Endothelial cell (in vitro differentiated cells): ENCODE measurements around the gene POU2F2. TPM values are rescaled to one million over a fixed set of nuclear protein-coding genes. Genes with fewer than 3 reads are reported as not detected.

ENCODE experiments used
- DNase-seq: peaks from one replicate; pipeline ENCODE4 v3.0.0; 2021; ENCODE audit warnings: low spot score
- H3K27ac Mint-ChIP-seq: one replicate; pipeline ENCODE4 v1.8.0; 2021; ENCODE audit warnings: mixed read lengths, inconsistent platforms; ENCODE audit not compliant: unreplicated experiment
- H3K27me3 Mint-ChIP-seq: one replicate; pipeline ENCODE4 v1.8.0; 2021; ENCODE audit warnings: mild to moderate bottlenecking, moderate library complexity, mixed read lengths, inconsistent platforms; ENCODE audit not compliant: unreplicated experiment
- H3K36me3 Mint-ChIP-seq: one replicate; pipeline ENCODE4 v1.8.0; 2021; ENCODE audit warnings: mild to moderate bottlenecking, low read depth, mixed read lengths, inconsistent platforms; ENCODE audit not compliant: unreplicated experiment
- H3K4me1 Mint-ChIP-seq: one replicate; pipeline ENCODE4 v1.8.0; 2021; ENCODE audit warnings: mild to moderate bottlenecking, mixed read lengths, inconsistent platforms; ENCODE audit not compliant: unreplicated experiment
- H3K4me3 Mint-ChIP-seq: one replicate; pipeline ENCODE4 v1.8.0; 2021; ENCODE audit warnings: mild to moderate bottlenecking, mixed read lengths, inconsistent platforms; ENCODE audit not compliant: unreplicated experiment
- H3K9me3 Mint-ChIP-seq: one replicate; pipeline ENCODE4 v1.8.0; 2021; ENCODE audit warnings: mixed read lengths, inconsistent platforms; ENCODE audit not compliant: unreplicated experiment
- CTCF ChIP-seq: fragments of 200-600 bp; sonication (generic); IDR thresholded peaks from one replicate; pipeline ENCODE4 v1.5.0; 2021; ENCODE audit warnings: antibody characterized with exemption; ENCODE audit not compliant: unreplicated experiment
- total RNA-seq: library from RNA; stranded (reverse); fragmentation: NEBNext Ultra II Directional; extraction: Animal tissue kit (Norgen Biotek cat#: 25700); gene quantifications from one replicate; pipeline ENCODE4 v1.2.1, GENCODE V29; 2021; ENCODE audit not compliant: unreplicated experiment

The POU2F2 gene
- total RNA-seq, 1 donor from 2014 or later, result 5.7 TPM

GRCh38 chr19:42093505-42093904 lies 38.7 kb downstream of the POU2F2 start:
- DNase-seq, result no peak
- Mint-ChIP-seq H3K27ac (no peak overlapping the region), H3K9me3 (no peaks in the 10 kb centered on the region), H3K27me3 (peaks cover 6% of the 10 kb centered on the region), H3K4me1 (peaks cover 5% of the 10 kb centered on the region), H3K36me3 (no peaks in the 10 kb centered on the region), H3K4me3 (no peak overlapping the region)
- TF ChIP-seq CTCF, result no peak

- no peak for TF ChIP-seq CTCF
- peak overlapping the region; percentile 32 for H3K27ac Mint-ChIP-seq
- no peak overlapping the region for H3K4me3 Mint-ChIP-seq
- DNase-seq, result peak; percentile 60
- H3K36me3 Mint-ChIP-seq, result no peaks in the 10 kb centered on the region
- H3K9me3 Mint-ChIP-seq, result no peaks in the 10 kb centered on the region
- H3K4me1 Mint-ChIP-seq, result peaks cover 7% of the 10 kb centered on the region
- H3K27me3 Mint-ChIP-seq, result peaks cover 6% of the 10 kb centered on the region
Measured at GRCh38 chr19:42092350-42092749, 39.9 kb downstream of the POU2F2 start.

GRCh38 chr19:42091742-42092141 lies 40.5 kb downstream of the POU2F2 start:
- Mint-ChIP-seq H3K27me3 (peaks cover 6% of the 10 kb centered on the region), H3K27ac (no peak overlapping the region), H3K4me3 (no peak overlapping the region), H3K4me1 (peaks cover 10% of the 10 kb centered on the region), H3K36me3 (no peaks in the 10 kb centered on the region), H3K9me3 (no peaks in the 10 kb centered on the region)
- DNase-seq, result no peak
- TF ChIP-seq CTCF, result no peak

- no peaks in the 10 kb centered on the region for H3K9me3 Mint-ChIP-seq
- TF ChIP-seq CTCF, result no peak
- peaks cover 10% of the 10 kb centered on the region for H3K4me1 Mint-ChIP-seq
- no peak for DNase-seq
- no peak overlapping the region for H3K4me3 Mint-ChIP-seq
- no peaks in the 10 kb centered on the region for H3K36me3 Mint-ChIP-seq
- H3K27me3 Mint-ChIP-seq, result peaks cover 6% of the 10 kb centered on the region
- H3K27ac Mint-ChIP-seq, result no peak overlapping the region
Measured at GRCh38 chr19:42091300-42091699, 40.9 kb downstream of the POU2F2 start.

GRCh38 chr19:42090672-42091071 lies 41.6 kb downstream of the POU2F2 start:
- Mint-ChIP-seq H3K36me3 (no peaks in the 10 kb centered on the region), H3K27ac (no peak overlapping the region), H3K9me3 (no peaks in the 10 kb centered on the region), H3K27me3 (peaks cover 6% of the 10 kb centered on the region), H3K4me1 (peaks cover 10% of the 10 kb centered on the region), H3K4me3 (no peak overlapping the region)
- TF ChIP-seq CTCF, result no peak
- no peak for DNase-seq
